HEK293T (cell line): ENCODE results near the gene ENAH.

Experiments
- CTCF ChIA-PET: fragments of 350-600 bp; formaldehyde crosslinking; extraction: SDS; loops from one replicate; lab custom pipeline; 2021; ENCODE audit warnings: antibody characterized with exemption, inconsistent platforms; lab: Yijun Ruan, JAX
- POLR2A ChIA-PET: fragments of 350-600 bp; formaldehyde crosslinking; extraction: SDS; loops from one replicate; lab custom pipeline; 2020; ENCODE audit warnings: antibody characterized with exemption, inconsistent platforms; lab: Yijun Ruan, JAX
- DNase-seq: peaks from one replicate; pipeline ENCODE4 v3.0.0; 2012; ENCODE audit warnings: mixed read lengths; ENCODE audit errors: extremely low spot score
- ARNT ChIP-seq: fragments of 450-650 bp; IDR thresholded peaks from 2 replicates; pipeline ENCODE4 v1.6.1; 2017; ENCODE audit warnings: mild to moderate bottlenecking
- BHLHE40 ChIP-seq: fragments of 450-650 bp; IDR thresholded peaks from 2 replicates; pipeline ENCODE4 v1.6.1; 2016; ENCODE audit warnings: mild to moderate bottlenecking, moderate library complexity, borderline replicate concordance
- CTBP1 ChIP-seq: fragments of 450-650 bp; IDR thresholded peaks from 2 replicates; pipeline ENCODE4 v1.6.1; 2016; ENCODE audit warnings: borderline replicate concordance
- ELF4 ChIP-seq: fragments of 450-650 bp; IDR thresholded peaks from 2 replicates; pipeline ENCODE4 v1.6.1; 2017; ENCODE audit warnings: antibody characterized with exemption
- FOXA1 ChIP-seq: fragments of 450-650 bp; IDR thresholded peaks from 2 replicates; pipeline ENCODE4 v1.6.1; 2016; ENCODE audit warnings: mild to moderate bottlenecking
- FOXK2 ChIP-seq: fragments of 450-650 bp; IDR thresholded peaks from 2 replicates; pipeline ENCODE4 v1.6.1; 2016; ENCODE audit warnings: mild to moderate bottlenecking
- FOXM1 ChIP-seq: fragments of 450-650 bp; IDR thresholded peaks from 2 replicates; pipeline ENCODE4 v1.6.1; 2017; ENCODE audit warnings: mild to moderate bottlenecking, borderline replicate concordance
- HDGF ChIP-seq: fragments of 450-650 bp; IDR thresholded peaks from 2 replicates; pipeline ENCODE4 v1.6.1; 2017; ENCODE audit warnings: antibody characterized with exemption, borderline replicate concordance
- L3MBTL2 ChIP-seq: fragments of 450-650 bp; conservative IDR thresholded peaks from 2 replicates; pipeline ENCODE4 v1.6.1; 2016; ENCODE audit warnings: mild to moderate bottlenecking
- LEF1 ChIP-seq: fragments of 450-650 bp; IDR thresholded peaks from 2 replicates; pipeline ENCODE4 v1.6.1; 2017; ENCODE audit warnings: mild to moderate bottlenecking, borderline replicate concordance
- NFRKB ChIP-seq: fragments of 450-650 bp; IDR thresholded peaks from 2 replicates; pipeline ENCODE4 v1.6.1; 2016; ENCODE audit warnings: mild to moderate bottlenecking, moderate library complexity
- SP1 ChIP-seq: fragments of 450-650 bp; IDR thresholded peaks from 2 replicates; pipeline ENCODE4 v1.6.1; 2017
- SUZ12 ChIP-seq: fragments of 450-650 bp; IDR thresholded peaks from 2 replicates; pipeline ENCODE4 v1.6.1; 2016; ENCODE audit warnings: mild to moderate bottlenecking
- TARDBP ChIP-seq: fragments of 450-650 bp; IDR thresholded peaks from 2 replicates; pipeline ENCODE4 v1.6.1; 2016
- ZNF384 ChIP-seq: fragments of 450-650 bp; IDR thresholded peaks from 2 replicates; pipeline ENCODE4 v1.6.1; 2016
- TF ChIP-seq, protein P1 (sequence below): fragments of 450-650 bp; IDR thresholded peaks from 2 replicates; pipeline ENCODE4 v1.6.1; 2016

The ENAH gene

GRCh38 chr1:225465793-225466517 is 187.0 kb downstream of the ENAH start:
- ChIA-PET CTCF (interaction anchor here (3.0 kb wide), 1 partner anchor 9 kb away, joined by 17 read pairs; no protein-coding TSS in a partner anchor), POLR2A (no interaction called here)
- DNase-seq: no peak
- no peak for TF ChIP-seq SUZ12
- no peak for TF ChIP-seq CTBP1
- TF ChIP-seq LEF1: no peak
- no peak for TF ChIP-seq ELF4
- TF ChIP-seq L3MBTL2: no peak
- TF ChIP-seq TARDBP: no peak
- no peak for TF ChIP-seq NFRKB
- TF ChIP-seq, protein P1, sequence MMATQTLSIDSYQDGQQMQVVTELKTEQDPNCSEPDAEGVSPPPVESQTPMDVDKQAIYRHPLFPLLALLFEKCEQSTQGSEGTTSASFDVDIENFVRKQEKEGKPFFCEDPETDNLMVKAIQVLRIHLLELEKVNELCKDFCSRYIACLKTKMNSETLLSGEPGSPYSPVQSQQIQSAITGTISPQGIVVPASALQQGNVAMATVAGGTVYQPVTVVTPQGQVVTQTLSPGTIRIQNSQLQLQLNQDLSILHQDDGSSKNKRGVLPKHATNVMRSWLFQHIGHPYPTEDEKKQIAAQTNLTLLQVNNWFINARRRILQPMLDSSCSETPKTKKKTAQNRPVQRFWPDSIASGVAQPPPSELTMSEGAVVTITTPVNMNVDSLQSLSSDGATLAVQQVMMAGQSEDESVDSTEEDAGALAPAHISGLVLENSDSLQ: no peak
- TF ChIP-seq ZNF384: no peak
- TF ChIP-seq FOXK2: no peak
- TF ChIP-seq FOXA1: no peak
- TF ChIP-seq BHLHE40: no peak
- TF ChIP-seq ARNT: no peak
- no peak for TF ChIP-seq SP1
- TF ChIP-seq FOXM1: no peak
- no peak for TF ChIP-seq HDGF

DNA sequence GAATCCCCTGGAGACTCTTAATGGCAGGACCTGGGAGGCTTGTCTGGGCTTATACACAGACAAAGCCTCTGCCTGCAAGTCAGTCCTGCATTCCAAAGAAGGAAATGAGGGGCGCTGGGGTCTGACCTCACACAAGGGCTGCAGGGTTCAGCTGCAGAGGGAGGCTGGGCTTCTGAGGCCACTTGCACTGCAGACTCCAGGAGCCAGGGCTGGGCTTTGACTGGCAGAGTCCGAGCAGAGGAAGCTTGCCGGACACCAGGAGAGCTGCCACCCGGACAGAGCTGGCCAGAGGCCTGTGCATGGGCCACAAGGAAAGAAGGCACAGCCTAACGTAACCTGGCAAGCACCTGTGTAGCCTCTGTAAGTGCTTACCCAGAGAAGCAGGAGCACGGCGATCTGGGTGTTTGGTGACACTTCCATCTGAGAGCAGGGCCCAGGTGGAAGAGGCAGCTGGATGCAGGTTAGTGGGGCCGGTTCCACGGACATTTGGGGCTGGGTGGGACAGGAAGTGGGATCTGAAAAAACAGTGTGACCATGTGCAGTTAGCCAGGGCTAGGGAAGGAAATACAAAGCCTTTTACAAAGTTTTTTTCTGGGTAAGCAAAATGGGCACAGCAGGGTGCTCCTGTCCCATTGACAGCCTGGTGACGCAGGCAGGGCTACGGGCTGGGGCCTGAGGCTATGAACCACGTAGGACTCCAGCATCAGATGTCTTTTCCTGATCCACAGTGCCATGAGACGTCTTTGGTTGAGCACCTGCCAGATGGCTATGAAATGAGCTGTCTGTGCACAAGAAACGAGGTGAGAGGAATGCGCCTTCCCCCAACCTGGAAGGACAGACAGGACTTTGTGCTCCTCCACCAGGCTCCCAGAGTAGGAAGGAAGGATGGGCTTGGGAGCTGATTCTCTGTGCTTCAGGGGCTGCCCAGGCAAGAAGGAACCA is 187.8 kb downstream of the ENAH start:
- no peak for DNase-seq
- ChIA-PET CTCF (interaction anchor here (0.5 to 3.0 kb wide), 3 partner anchors 10 to 454 kb away, joined by 3 to 17 read pairs (median 6); no protein-coding TSS in a partner anchor), POLR2A (no interaction called here)
- TF ChIP-seq ARNT (no peak), SUZ12 (no peak), FOXM1 (no peak), FOXK2 (no peak), BHLHE40 (no peak)
- TF ChIP-seq, protein P1: no peak

- TF ChIP-seq FOXA1 (no peak), HDGF (no peak), FOXM1 (no peak), L3MBTL2 (no peak), BHLHE40 (no peak), SUZ12 (no peak), NFRKB (no peak), ELF4 (no peak), ARNT (no peak), ZNF384 (no peak), FOXK2 (no peak), SP1 (no peak), CTBP1 (no peak), TARDBP (no peak), LEF1 (no peak)
- TF ChIP-seq, protein P1: no peak
- POLR2A ChIA-PET: no interaction called here
- CTCF ChIA-PET: interaction anchor here (1.5 kb wide), 1 partner anchor 12 kb away, joined by 6 read pairs; no protein-coding TSS in a partner anchor
- DNase-seq: no peak
Observed at GRCh38 chr1:225462714-225463574, 190.0 kb downstream of the ENAH start.

DNA sequence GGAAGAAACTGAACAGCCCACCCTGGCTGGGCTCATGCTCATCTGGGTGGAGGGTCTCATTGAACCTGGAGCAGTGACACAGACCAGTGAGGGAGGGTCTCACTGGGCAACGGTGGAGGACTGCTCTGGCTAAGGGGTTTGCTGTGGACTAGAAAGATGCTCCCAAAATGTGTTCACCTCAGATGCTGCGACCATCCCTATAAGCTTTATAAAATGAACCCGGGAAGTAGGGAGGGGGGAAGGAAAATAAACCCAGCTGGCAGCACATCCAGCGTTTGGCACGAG is 190.6 kb downstream of the ENAH start:
- TF ChIP-seq ELF4: no peak
- TF ChIP-seq HDGF: no peak
- TF ChIP-seq L3MBTL2: no peak
- no peak for TF ChIP-seq NFRKB
- no peak for TF ChIP-seq ARNT
- no peak for TF ChIP-seq SUZ12
- no peak for TF ChIP-seq ZNF384
- no peak for TF ChIP-seq SP1
- TF ChIP-seq FOXA1: no peak
- no peak for TF ChIP-seq TARDBP
- TF ChIP-seq FOXM1: no peak
- no peak for TF ChIP-seq BHLHE40
- TF ChIP-seq, protein P1: no peak
- no peak for TF ChIP-seq FOXK2
- no peak for TF ChIP-seq CTBP1
- no peak for TF ChIP-seq LEF1
- POLR2A ChIA-PET: no interaction called here
- CTCF ChIA-PET: interaction anchor here (1.5 kb wide), 1 partner anchor 13 kb away, joined by 6 read pairs; no protein-coding TSS in a partner anchor
- DNase-seq: no peak
